Immature natural killer cell (primary cell): ENCODE results near the gene AHRR. TPM values are rescaled to one million over a fixed set of nuclear protein-coding genes. Genes with fewer than 3 reads are reported as not detected.

Experiments
- DNase-seq, 3 donors: peaks; one replicate each; pipeline ENCODE4 v3.0.0; 2022; ENCODE audit warnings: mixed read lengths in 1 of 3
- H3K27ac Mint-ChIP-seq, 6 donors: one replicate each; pipeline ENCODE4 v1.8.0; 2020; ENCODE audit warnings: mixed read lengths in 6 of 6, mild to moderate bottlenecking in 5 of 6, inconsistent platforms in 4 of 6, moderate library complexity in 3 of 6
- H3K27me3 Mint-ChIP-seq, 3 donors: one replicate each; pipeline ENCODE4 v1.8.0; 2020 to 2021; ENCODE audit warnings: low read depth in 3 of 3, mild to moderate bottlenecking in 3 of 3, mixed read lengths in 3 of 3, moderate library complexity in 3 of 3, inconsistent platforms in 1 of 3
- H3K36me3 Mint-ChIP-seq, 3 donors: one replicate each; pipeline ENCODE4 v1.8.0; 2020; ENCODE audit warnings: mixed read lengths in 3 of 3, inconsistent platforms in 2 of 3, mild to moderate bottlenecking in 2 of 3
- H3K4me1 Mint-ChIP-seq, 2 donors: one replicate each; pipeline ENCODE4 v1.8.0; 2020; ENCODE audit warnings: inconsistent platforms in 2 of 2, mild to moderate bottlenecking in 2 of 2, mixed read lengths in 2 of 2, moderate library complexity in 1 of 2
- H3K4me3 Mint-ChIP-seq, 5 donors: one replicate each; pipeline ENCODE4 v1.8.0; 2020; ENCODE audit warnings: mild to moderate bottlenecking in 5 of 5, mixed read lengths in 5 of 5, inconsistent platforms in 3 of 5, moderate library complexity in 3 of 5
- H3K9me3 Mint-ChIP-seq, 6 donors: one replicate each; pipeline ENCODE4 v1.8.0; 2020; ENCODE audit warnings: mild to moderate bottlenecking in 6 of 6, mixed read lengths in 6 of 6, inconsistent platforms in 4 of 6, moderate library complexity in 3 of 6
- polyA plus RNA-seq, 3 donors: library from polyadenylated mRNA; unstranded; fragments of 300-500 nt; fragmentation: Illumina TruSeq; gene quantifications; one replicate each; pipeline ENCODE4 v1.2.3, GENCODE V29; 2021

The AHRR gene
- polyA plus RNA-seq, 3 donors from 2014 or later: 0.16 TPM; not detected in 2

- Mint-ChIP-seq H3K9me3 (no peaks in the 10 kb centered on the region), H3K27ac (no peak overlapping the region), H3K4me1 (peaks cover 16% of the 10 kb centered on the region in 2 donors), H3K36me3 (peaks cover 0 to 4% (median 0%) of the 10 kb centered on the region in 3 donors), H3K27me3 (peaks cover 1 to 10% (median 4%) of the 10 kb centered on the region in 3 donors), H3K4me3 (peak overlapping the region in 1 of 5 donors; percentile 13)
- DNase-seq: no peak
These were observed 51.1 kb downstream of the AHRR start for GRCh38 chr5:372556-372995.

DNA sequence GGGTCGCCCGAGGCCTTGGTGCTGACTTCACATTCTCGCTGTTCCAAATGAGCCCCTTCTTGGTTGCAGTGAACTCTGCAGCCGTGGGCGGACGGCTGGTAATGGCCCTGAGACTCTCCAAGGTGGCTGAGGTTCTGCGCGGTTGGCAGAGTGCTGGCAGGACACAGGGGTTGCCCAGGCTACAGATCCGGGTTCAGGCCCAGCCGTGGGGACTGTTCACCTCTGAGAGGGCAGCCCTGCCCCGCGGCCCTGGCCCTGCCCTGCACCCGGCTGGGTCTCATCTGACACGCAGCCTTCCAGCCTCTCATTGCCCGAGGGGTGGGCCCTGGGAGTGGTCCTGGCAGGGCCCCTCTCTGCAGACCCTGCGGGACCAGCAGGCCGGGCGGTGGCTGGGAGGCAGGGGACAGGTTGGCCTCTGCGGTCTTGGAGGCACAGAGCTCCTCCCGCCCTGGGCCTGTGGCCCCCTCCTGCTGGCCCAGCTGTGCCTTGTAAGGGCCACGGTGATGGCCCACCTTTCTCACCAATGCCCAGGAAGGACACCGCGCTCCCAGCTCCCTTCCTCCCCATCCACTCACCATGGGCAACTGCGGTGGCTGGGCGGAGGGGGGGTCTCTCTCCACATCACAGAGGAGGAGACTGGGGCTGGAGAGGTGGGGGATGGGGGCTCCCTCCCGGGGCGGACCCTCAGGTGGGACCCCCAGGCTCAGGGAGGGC lies 51.6 kb downstream of the AHRR start:
- no peak overlapping the region for H3K27ac Mint-ChIP-seq
- peaks cover 1 to 14% (median 4%) of the 10 kb centered on the region in 3 donors for H3K27me3 Mint-ChIP-seq
- H3K4me3 Mint-ChIP-seq: peak overlapping the region in 1 of 5 donors; percentile 13
- peaks cover 15% of the 10 kb centered on the region in 2 donors for H3K4me1 Mint-ChIP-seq
- H3K36me3 Mint-ChIP-seq: peaks cover 0 to 4% (median 0%) of the 10 kb centered on the region in 3 donors
- DNase-seq: no peak
- H3K9me3 Mint-ChIP-seq: no peaks in the 10 kb centered on the region

DNA sequence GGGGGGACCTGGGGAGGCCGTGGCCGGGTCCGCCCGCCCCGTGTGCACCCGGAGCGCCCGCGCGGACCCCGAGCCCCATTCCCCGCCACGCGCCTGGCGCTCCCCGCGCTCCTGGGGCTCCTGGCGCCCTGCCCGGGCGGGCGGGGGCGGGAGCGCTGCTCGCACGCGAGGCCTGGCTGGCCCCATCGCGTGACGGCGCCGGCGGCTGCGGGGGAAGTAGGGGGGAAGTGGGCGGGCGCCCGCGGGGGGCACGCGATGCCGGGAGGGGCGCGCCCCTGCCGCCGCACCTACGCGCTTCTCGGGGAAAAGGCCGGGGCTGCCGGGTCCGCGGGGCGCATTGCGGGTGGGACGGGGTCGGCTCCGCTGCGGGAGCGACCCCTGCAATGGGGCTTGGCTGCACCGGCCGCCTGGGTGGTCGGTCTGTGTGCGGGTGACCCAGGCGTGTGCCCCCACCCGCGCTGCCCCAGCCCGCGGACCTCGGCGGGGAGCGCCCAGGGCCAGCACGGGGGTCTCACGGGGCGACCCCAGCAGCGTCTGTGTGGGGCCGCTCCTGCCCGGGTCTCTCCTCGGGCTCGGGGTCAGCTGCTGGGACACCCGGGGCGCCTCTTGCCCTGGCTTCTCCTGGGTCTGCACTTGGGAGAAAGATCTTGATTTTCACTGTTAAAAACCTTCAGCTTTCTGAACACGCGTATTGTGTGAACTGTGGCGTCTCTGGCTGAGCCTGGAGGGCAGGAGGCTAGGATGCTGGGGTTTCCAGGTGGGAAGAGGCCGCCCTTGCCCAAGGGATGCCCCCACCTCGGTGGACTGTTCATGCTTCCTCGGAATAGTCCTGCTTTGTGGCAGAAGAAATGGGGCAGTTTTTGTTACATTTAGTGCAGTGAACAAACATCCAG lies 52.4 kb downstream of the AHRR start:
- H3K4me1 Mint-ChIP-seq: peaks cover 7% of the 10 kb centered on the region in 2 donors
- peaks cover 3 to 14% (median 3%) of the 10 kb centered on the region in 3 donors for H3K27me3 Mint-ChIP-seq
- no peak for DNase-seq
- no peak overlapping the region for H3K27ac Mint-ChIP-seq
- no peaks in the 10 kb centered on the region for H3K9me3 Mint-ChIP-seq
- H3K4me3 Mint-ChIP-seq: peak overlapping the region in 2 of 5 donors; percentile 27 to 29
- H3K36me3 Mint-ChIP-seq: peaks cover 0 to 4% (median 0%) of the 10 kb centered on the region in 3 donors

GRCh38 chr5:374631-375335 lies 53.3 kb downstream of the AHRR start:
- H3K27ac Mint-ChIP-seq: no peak overlapping the region
- no peak overlapping the region for H3K4me3 Mint-ChIP-seq
- peaks cover 0 to 4% (median 0%) of the 10 kb centered on the region in 3 donors for H3K36me3 Mint-ChIP-seq
- no peaks in the 10 kb centered on the region for H3K9me3 Mint-ChIP-seq
- no peaks in the 10 kb centered on the region for H3K4me1 Mint-ChIP-seq
- DNase-seq: no peak
- peaks cover 3 to 17% (median 3%) of the 10 kb centered on the region in 3 donors for H3K27me3 Mint-ChIP-seq

DNA sequence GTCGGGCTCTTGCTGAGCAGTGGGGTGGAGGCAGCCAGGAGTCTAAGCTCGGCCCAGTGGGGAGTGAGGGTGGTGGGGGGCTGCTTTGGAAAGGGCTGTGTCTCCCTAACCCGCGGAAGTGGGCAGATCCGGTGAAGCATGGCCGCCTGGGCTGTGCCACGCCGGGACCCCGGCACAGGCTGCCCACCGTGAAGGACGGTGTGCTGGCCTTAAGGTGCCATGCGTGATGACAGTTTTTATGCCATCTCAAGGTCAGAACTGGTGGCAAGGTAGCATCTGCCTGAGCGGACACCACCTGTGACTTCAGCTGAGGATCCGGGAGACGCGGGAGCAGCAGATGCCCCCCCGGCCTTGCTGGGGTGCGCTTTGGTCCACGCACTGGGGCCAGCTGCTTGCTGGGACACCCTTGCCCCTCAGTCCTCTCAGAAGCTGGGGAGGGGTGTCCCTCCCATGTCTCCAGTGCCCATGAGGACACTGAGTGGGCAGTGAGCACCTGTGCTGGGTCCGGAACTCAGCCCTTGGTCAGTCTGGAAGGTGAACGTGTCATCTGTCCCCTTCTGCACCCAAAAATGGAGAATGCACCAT lies 53.9 kb downstream of the AHRR start:
- Mint-ChIP-seq H3K9me3 (no peaks in the 10 kb centered on the region), H3K4me3 (no peak overlapping the region), H3K27ac (no peak overlapping the region)

DNA sequence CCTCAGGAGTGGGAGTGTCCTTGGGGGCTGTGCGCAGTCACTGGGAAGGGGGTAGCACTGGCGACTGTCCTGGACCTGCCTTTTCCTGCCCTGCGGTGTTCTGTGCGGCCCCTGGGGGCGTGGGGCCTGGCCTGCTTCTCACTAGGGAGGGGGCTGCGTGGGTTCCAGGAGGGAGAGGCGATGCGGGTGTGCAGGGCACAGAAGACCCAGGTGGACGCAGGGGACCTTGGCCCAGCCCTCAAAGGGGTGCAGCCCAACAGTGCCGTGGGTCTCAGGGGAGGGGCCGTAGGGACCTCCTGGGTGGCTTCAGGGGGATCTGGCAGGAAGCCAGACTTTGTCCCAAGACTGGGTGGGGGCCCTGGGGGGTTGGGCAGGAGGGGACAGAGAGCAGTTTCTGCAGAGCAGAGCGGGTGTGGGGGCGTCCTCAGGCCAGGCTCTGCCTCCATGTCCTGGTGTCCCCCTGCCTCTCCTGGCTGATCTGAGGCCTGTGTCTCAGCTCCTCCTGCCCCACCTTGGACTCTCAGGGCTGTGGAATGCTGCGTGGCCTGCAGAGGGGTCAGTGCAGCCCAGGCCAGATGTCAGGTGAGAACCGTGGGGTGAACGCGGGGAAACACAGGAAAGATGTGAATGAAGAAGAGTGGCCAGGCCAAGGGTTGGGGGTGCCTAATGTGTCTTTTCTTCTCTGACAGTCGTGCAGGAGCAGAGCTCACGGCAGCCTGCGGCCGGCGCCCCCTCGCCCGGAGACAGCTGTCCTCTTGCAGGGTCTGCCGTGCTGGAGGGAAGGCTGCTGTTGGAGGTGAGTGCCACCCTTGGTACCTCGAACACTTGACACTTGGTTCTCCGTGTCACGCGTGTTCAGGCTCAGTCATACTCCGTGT lies 54.6 kb downstream of the AHRR start:
- peaks cover 0 to 4% (median 0%) of the 10 kb centered on the region in 3 donors for H3K36me3 Mint-ChIP-seq
- H3K4me3 Mint-ChIP-seq: no peak overlapping the region
- no peaks in the 10 kb centered on the region for H3K4me1 Mint-ChIP-seq
- H3K9me3 Mint-ChIP-seq: peaks cover 0 to 3% (median 0%) of the 10 kb centered on the region in 6 donors
- H3K27me3 Mint-ChIP-seq: peaks cover 3 to 14% (median 3%) of the 10 kb centered on the region in 3 donors
- H3K27ac Mint-ChIP-seq: no peak overlapping the region
- DNase-seq: no peak

More for the DNA sequence above, 53.9 kb downstream of the AHRR start:
- H3K36me3 Mint-ChIP-seq: peaks cover 0 to 4% (median 0%) of the 10 kb centered on the region in 3 donors
- DNase-seq: no peak
- H3K4me1 Mint-ChIP-seq: no peaks in the 10 kb centered on the region
- peaks cover 3 to 17% (median 3%) of the 10 kb centered on the region in 3 donors for H3K27me3 Mint-ChIP-seq

- peaks cover 3 to 14% (median 3%) of the 10 kb centered on the region in 3 donors for H3K27me3 Mint-ChIP-seq
- no peaks in the 10 kb centered on the region for H3K4me1 Mint-ChIP-seq
- H3K9me3 Mint-ChIP-seq: peaks cover 0 to 3% (median 0%) of the 10 kb centered on the region in 6 donors
- no peak overlapping the region for H3K27ac Mint-ChIP-seq
- H3K36me3 Mint-ChIP-seq: peaks cover 0 to 4% (median 0%) of the 10 kb centered on the region in 3 donors
- no peak overlapping the region for H3K4me3 Mint-ChIP-seq
- DNase-seq: no peak
These were observed 55.3 kb downstream of the AHRR start for GRCh38 chr5:376799-377325.

- DNase-seq: no peak
- Mint-ChIP-seq H3K4me1 (no peaks in the 10 kb centered on the region), H3K4me3 (no peak overlapping the region), H3K27me3 (peaks cover 2 to 10% (median 8%) of the 10 kb centered on the region in 3 donors), H3K27ac (no peak overlapping the region), H3K36me3 (peaks cover 0 to 4% (median 0%) of the 10 kb centered on the region in 3 donors), H3K9me3 (peaks cover 0 to 3% (median 0%) of the 10 kb centered on the region in 6 donors)
These were observed 55.9 kb downstream of the AHRR start for GRCh38 chr5:377326-377981.

DNA sequence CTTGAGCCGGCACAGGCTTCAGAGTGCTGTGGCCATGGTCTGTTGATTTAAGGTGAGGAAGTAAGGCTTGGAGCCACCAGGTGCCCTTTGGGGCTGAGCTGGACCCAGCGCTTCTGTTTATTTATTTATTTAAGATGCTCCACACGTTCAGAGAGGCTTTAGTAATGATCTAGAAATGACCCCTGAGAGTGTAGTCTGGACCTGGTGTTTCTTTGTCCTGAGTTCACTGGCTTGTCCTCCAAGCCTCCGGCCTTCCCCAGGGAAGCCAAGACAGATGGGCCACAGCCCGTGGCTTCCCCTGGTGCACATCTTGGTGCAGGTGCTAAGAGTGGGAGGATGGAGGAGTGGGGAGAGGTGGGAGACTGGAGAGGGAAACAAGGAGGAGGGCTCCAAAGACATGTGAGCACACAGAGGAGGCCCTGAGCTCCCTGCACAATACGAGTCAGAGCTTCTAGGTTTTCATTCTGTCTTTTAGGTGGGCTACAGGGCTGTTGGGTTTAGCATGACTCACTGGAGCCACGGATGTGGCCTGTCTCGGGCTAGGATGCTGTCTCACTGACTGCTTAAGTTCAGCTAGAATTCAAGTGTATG lies 56.9 kb downstream of the AHRR start:
- H3K4me3 Mint-ChIP-seq: no peak overlapping the region
- no peak overlapping the region for H3K27ac Mint-ChIP-seq
- H3K9me3 Mint-ChIP-seq: peaks cover 0 to 3% (median 0%) of the 10 kb centered on the region in 6 donors
- no peaks in the 10 kb centered on the region for H3K4me1 Mint-ChIP-seq
- DNase-seq: no peak
- peaks cover 0 to 4% (median 0%) of the 10 kb centered on the region in 3 donors for H3K36me3 Mint-ChIP-seq
- peaks cover 2 to 10% (median 8%) of the 10 kb centered on the region in 3 donors for H3K27me3 Mint-ChIP-seq

DNA sequence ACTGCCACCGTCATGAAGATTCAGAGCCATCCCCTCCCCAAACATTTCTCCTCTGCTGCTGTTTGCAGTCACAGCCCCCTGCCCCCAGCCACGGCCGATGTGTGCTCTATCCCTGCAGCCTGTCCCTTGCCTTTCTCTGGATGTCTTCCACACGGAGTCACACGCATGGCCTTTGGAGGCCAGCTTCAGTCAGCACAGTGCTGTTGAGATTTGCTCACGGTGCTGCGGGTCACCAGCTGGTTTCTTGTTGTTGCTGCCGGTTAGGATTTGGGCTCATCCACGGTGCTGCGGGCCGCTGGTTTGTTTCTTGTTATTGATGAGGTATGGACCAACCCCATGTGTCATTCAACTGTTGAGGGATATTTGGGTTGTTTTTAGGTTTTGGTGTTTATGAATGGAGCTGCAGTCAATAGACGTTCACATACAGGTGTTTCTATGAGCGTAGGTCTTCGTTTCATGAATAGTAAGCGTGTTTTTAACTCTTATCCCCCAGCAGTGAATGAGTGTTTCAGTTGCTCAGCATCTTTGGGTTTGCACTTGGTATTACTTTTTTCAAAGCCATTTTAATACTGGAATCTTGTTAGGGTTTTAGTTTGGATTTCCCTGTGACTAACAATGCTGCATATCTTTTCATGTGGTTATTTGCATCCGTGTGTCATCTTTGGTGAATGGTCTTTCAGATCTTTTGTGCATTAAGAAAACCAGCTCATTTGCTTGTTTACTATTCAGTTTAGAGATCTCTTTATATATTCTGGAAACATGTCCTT lies 57.6 kb downstream of the AHRR start:
- Mint-ChIP-seq H3K27ac (no peak overlapping the region), H3K4me3 (no peak overlapping the region), H3K36me3 (peaks cover 0 to 8% (median 0%) of the 10 kb centered on the region in 3 donors), H3K4me1 (no peaks in the 10 kb centered on the region), H3K27me3 (peaks cover 2 to 10% (median 8%) of the 10 kb centered on the region in 3 donors), H3K9me3 (peaks cover 0 to 3% (median 0%) of the 10 kb centered on the region in 6 donors)
- DNase-seq: no peak
